Panc1 (cell line): ENCODE results near the gene DAB2IP. TPM values are rescaled to one million over a fixed set of nuclear protein-coding genes. Genes with fewer than 3 reads are reported as not detected.

ENCODE experiments used
- ATAC-seq: fragments of 200-7000 bp; cut with Tn5 transposase; 2 replicates; pipeline ENCODE4 v1.9.1; 2020; ENCODE audit warnings: mild to moderate bottlenecking, moderate library complexity
- BruUV-seq: library from RNA; stranded (reverse); fragments of 400-500 nt; replicated peaks from 2 replicates; lab custom pipeline; 2021; lab: Mats Ljungman, UMichigan
- CTCF ChIA-PET: fragments of 300-600 bp; sonication (Branson Sonifier 250); formaldehyde crosslinking; loops from one replicate; lab custom pipeline; 2022; ENCODE audit warnings: antibody characterized with exemption; lab: Charles Lee
- POLR2A ChIA-PET: fragments of 300-600 bp; sonication (Branson Sonifier 250); formaldehyde crosslinking; loops from one replicate; lab custom pipeline; 2022; ENCODE audit warnings: antibody characterized with exemption; lab: Charles Lee
- DNase-seq: peaks from one replicate; pipeline ENCODE4 v3.0.0-alpha.2; 2010; ENCODE audit warnings: low read depth, low spot score
- H3K27ac ChIP-seq: 2 replicates; pipeline ENCODE4 v1.5.1; 2011; ENCODE audit warnings: mild to moderate bottlenecking, low read length, inconsistent platforms
- H3K27me3 ChIP-seq: fragments of 200-500 bp; sonication (Bioruptor generic); 2 replicates; pipeline ENCODE4 v1.6.0; 2014; ENCODE audit warnings: low read length, inconsistent platforms; ENCODE audit not compliant: control insufficient read depth, insufficient read depth
- H3K36me3 ChIP-seq: fragments of 200-500 bp; sonication (Bioruptor generic); 2 replicates; pipeline ENCODE4 v1.5.1; 2014; ENCODE audit warnings: inconsistent platforms, mild to moderate bottlenecking, low read length, moderate library complexity; ENCODE audit not compliant: control insufficient read depth, insufficient read depth
- H3K4me1 ChIP-seq: 2 replicates; pipeline ENCODE4 v1.5.1; 2011; ENCODE audit warnings: inconsistent platforms, mild to moderate bottlenecking, low read length, moderate library complexity; ENCODE audit not compliant: control insufficient read depth, insufficient read depth
- H3K4me3 ChIP-seq, 2 experiments: 2 replicates each; pipeline ENCODE4 v1.5.1; 2011 to 2012; ENCODE audit warnings: low read depth in 2 of 2, low read length in 2 of 2, mild to moderate bottlenecking in 2 of 2, inconsistent platforms in 1 of 2, moderate library complexity in 1 of 2
- H3K9me3 ChIP-seq: fragments of 200-500 bp; sonication (Bioruptor generic); 2 replicates; pipeline ENCODE4 v1.5.1; 2014; ENCODE audit warnings: low read depth, mild to moderate bottlenecking, inconsistent platforms, low read length, moderate library complexity; ENCODE audit not compliant: control insufficient read depth, insufficient read depth
- POLR2AphosphoS5 ChIP-seq: IDR thresholded peaks from 2 replicates; pipeline ENCODE4 v1.6.1; 2012; ENCODE audit warnings: mild to moderate bottlenecking, low read depth, low read length, moderate library complexity
- SIN3A ChIP-seq: IDR thresholded peaks from 2 replicates; pipeline ENCODE4 v1.6.1; 2012; ENCODE audit warnings: low read depth, mild to moderate bottlenecking, low read length, moderate library complexity, borderline replicate concordance; ENCODE audit not compliant: insufficient read depth
- TCF7L2 ChIP-seq: IDR thresholded peaks from 2 replicates; pipeline ENCODE4 v1.6.1; 2011; ENCODE audit warnings: mild to moderate bottlenecking, low read depth, low read length, inconsistent platforms
- in situ Hi-C: cut with HindIII; loops from 2 replicates; pipeline ENCODE4 v1.10.0; 2016; ENCODE audit warnings: low sequenced_read_pairs, low pct_unique_long_range_greater_than_20kb
- intact Hi-C: fragments of 100-400 bp; cut with micrococcal nuclease; formaldehyde crosslinking; loops from one replicate; pipeline ENCODE4 v1.10.0; 2022; ENCODE audit not compliant: unreplicated experiment
- total RNA-seq: library from RNA; stranded (reverse); gene quantifications from one replicate; pipeline ENCODE4 v1.2.1, GENCODE V29; 2021; ENCODE audit not compliant: unreplicated experiment
- TF ChIP-seq, protein P1 (sequence below), 2 experiments: IDR thresholded peaks; 2 replicates each; pipeline ENCODE4 v1.6.1; 2011 to 2012; ENCODE audit warnings: low read depth in 2 of 2, control low read depth in 1 of 2, low read length in 1 of 2, mild to moderate bottlenecking in 1 of 2, moderate library complexity in 1 of 2; ENCODE audit not compliant: insufficient read depth in 1 of 2
- TF ChIP-seq, protein P2 (sequence below): fragments of 450-650 bp; IDR thresholded peaks from 2 replicates; pipeline ENCODE4 v1.5.1; 2017; ENCODE audit warnings: mild to moderate bottlenecking

The DAB2IP gene
- total RNA-seq, 1 experiment from 2014 or later = 18.4 TPM

DNA sequence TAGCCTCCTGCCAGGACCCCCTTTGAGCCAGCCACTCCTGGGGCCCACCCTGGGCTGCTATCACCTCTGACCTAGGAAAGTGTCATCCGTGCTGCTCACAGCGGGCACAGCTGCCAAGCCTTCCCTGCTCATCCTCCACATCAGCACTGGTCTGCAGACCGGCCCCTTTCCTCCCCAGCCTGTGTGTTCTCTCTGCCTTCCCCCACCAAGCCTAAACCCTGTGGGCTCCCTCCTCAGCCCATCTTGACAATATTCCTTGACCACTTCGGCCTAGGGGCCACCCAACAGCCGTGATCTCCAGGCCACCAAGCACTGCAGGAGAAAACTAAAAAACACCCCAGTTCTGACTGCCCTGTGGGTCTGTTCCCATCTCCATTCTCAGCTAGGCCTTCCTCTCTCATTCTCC, 135.1 kb downstream of the DAB2IP start:
- DNase-seq = no peak
- TF ChIP-seq, protein P1, sequence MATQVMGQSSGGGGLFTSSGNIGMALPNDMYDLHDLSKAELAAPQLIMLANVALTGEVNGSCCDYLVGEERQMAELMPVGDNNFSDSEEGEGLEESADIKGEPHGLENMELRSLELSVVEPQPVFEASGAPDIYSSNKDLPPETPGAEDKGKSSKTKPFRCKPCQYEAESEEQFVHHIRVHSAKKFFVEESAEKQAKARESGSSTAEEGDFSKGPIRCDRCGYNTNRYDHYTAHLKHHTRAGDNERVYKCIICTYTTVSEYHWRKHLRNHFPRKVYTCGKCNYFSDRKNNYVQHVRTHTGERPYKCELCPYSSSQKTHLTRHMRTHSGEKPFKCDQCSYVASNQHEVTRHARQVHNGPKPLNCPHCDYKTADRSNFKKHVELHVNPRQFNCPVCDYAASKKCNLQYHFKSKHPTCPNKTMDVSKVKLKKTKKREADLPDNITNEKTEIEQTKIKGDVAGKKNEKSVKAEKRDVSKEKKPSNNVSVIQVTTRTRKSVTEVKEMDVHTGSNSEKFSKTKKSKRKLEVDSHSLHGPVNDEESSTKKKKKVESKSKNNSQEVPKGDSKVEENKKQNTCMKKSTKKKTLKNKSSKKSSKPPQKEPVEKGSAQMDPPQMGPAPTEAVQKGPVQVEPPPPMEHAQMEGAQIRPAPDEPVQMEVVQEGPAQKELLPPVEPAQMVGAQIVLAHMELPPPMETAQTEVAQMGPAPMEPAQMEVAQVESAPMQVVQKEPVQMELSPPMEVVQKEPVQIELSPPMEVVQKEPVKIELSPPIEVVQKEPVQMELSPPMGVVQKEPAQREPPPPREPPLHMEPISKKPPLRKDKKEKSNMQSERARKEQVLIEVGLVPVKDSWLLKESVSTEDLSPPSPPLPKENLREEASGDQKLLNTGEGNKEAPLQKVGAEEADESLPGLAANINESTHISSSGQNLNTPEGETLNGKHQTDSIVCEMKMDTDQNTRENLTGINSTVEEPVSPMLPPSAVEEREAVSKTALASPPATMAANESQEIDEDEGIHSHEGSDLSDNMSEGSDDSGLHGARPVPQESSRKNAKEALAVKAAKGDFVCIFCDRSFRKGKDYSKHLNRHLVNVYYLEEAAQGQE (IDR thresholded peaks at IDR 0.05; ENCODE audit: insufficient read depth in 1 of 2, low read depth in 2 of 2, low read length in 1 of 2) = no peak
- TF ChIP-seq POLR2AphosphoS5 = no peak
- TF ChIP-seq, protein P2, sequence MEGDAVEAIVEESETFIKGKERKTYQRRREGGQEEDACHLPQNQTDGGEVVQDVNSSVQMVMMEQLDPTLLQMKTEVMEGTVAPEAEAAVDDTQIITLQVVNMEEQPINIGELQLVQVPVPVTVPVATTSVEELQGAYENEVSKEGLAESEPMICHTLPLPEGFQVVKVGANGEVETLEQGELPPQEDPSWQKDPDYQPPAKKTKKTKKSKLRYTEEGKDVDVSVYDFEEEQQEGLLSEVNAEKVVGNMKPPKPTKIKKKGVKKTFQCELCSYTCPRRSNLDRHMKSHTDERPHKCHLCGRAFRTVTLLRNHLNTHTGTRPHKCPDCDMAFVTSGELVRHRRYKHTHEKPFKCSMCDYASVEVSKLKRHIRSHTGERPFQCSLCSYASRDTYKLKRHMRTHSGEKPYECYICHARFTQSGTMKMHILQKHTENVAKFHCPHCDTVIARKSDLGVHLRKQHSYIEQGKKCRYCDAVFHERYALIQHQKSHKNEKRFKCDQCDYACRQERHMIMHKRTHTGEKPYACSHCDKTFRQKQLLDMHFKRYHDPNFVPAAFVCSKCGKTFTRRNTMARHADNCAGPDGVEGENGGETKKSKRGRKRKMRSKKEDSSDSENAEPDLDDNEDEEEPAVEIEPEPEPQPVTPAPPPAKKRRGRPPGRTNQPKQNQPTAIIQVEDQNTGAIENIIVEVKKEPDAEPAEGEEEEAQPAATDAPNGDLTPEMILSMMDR = no peak
- TF ChIP-seq TCF7L2 = no peak
- TF ChIP-seq SIN3A = no peak
- Histone ChIP-seq H3K27ac (no peak overlapping the region), H3K4me3 (no peak overlapping the region), H3K4me1 (no peaks in the 10 kb centered on the region), H3K27me3 (no peaks in the 10 kb centered on the region), H3K36me3 (no peaks in the 10 kb centered on the region), H3K9me3 (no peaks in the 10 kb centered on the region)
- BruUV-seq = no TSS peak
- CTCF ChIA-PET = no interaction called here
- ATAC-seq = no peak
- POLR2A ChIA-PET = no interaction called here
- in situ Hi-C loops (no loop called here), intact Hi-C loops (no loop called here)

DNA sequence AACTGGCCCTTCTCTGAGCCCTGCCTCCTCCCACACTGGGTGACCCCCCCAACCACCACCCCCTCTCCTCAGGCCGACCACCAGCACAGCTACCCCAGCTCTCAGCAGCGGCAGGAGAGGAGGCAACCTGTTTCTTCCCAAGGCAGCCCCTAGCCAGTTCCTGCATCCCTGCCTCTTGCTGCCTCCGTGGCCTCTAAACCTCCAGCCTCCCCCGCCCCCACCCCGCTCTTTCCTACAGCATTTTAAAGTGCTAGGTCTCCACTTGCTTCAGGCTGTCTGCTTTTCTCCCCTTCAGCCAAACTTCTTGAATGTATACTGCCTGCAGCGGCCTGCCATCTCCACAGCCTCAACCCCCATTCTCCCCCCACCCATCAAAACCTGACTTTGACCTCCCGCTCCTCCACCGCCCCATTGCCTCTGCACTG, 135.6 kb downstream of the DAB2IP start:
- Histone ChIP-seq H3K4me1 (no peaks in the 10 kb centered on the region), H3K36me3 (no peaks in the 10 kb centered on the region), H3K9me3 (no peaks in the 10 kb centered on the region), H3K4me3 (no peak overlapping the region), H3K27ac (no peak overlapping the region), H3K27me3 (no peaks in the 10 kb centered on the region)
- intact Hi-C loops (no loop called here), in situ Hi-C loops (no loop called here)
- no peak for ATAC-seq
- POLR2A ChIA-PET = no interaction called here
- BruUV-seq = no TSS peak
- DNase-seq = no peak
- TF ChIP-seq, protein P2 = no peak
- CTCF ChIA-PET = no interaction called here
